Brain microvascular endothelial cell (primary cell): Measurements from ENCODE around the gene SRCIN1.

Experiments
- DNase-seq: peaks from one replicate; pipeline ENCODE4 v3.0.0-alpha.2; 2020
- H3K27ac ChIP-seq: fragments of 250-450 bp; sonication (Bioruptor Pico); 2 replicates; pipeline ENCODE4 v1.5.1; 2020; ENCODE audit warnings: mild to moderate bottlenecking, moderate library complexity
- H3K27me3 ChIP-seq: fragments of 250-450 bp; sonication (Bioruptor Pico); replicated peaks from 2 replicates; pipeline ENCODE4 v1.5.1; 2020; ENCODE audit warnings: mild to moderate bottlenecking
- H3K36me3 ChIP-seq: fragments of 250-450 bp; sonication (Bioruptor Pico); replicated peaks from 2 replicates; pipeline ENCODE4 v1.5.1; 2020; ENCODE audit warnings: mild to moderate bottlenecking
- H3K4me3 ChIP-seq: 2 replicates; pipeline ENCODE4 v1.5.1; 2011; ENCODE audit warnings: low read depth, mild to moderate bottlenecking, control low read depth, low read length, moderate library complexity
- CTCF ChIP-seq: IDR thresholded peaks from 2 replicates; pipeline ENCODE4 v1.5.1; 2011; ENCODE audit warnings: low read depth, mild to moderate bottlenecking, moderate library complexity, low read length, control low read depth, inconsistent platforms; ENCODE audit errors: missing control alignments
- in situ Hi-C: cut with HindIII; loops from 2 replicates; pipeline ENCODE4 v1.10.0; 2017; ENCODE audit warnings: low sequenced_read_pairs, low pct_ligation_motif_present

The SRCIN1 gene

GRCh38 chr17:38601539-38602351 is 4.0 kb downstream of the SRCIN1 start:
- no peak overlapping the region for H3K27ac ChIP-seq
- H3K36me3 ChIP-seq = no peaks in the 10 kb centered on the region
- no peak overlapping the region for H3K4me3 ChIP-seq
- H3K27me3 ChIP-seq = peaks cover 54% of the 10 kb centered on the region
- in situ Hi-C loops = no loop called here
- no peak for DNase-seq
- no peak for TF ChIP-seq CTCF

GRCh38 chr17:38600906-38601305 is 4.8 kb downstream of the SRCIN1 start:
- H3K27ac ChIP-seq = no peak overlapping the region
- no peak for TF ChIP-seq CTCF
- H3K4me3 ChIP-seq = no peak overlapping the region
- DNase-seq = no peak
- peaks cover 55% of the 10 kb centered on the region for H3K27me3 ChIP-seq
- in situ Hi-C loops = no loop called here
- H3K36me3 ChIP-seq = no peaks in the 10 kb centered on the region

GRCh38 chr17:38600416-38600815 is 5.3 kb downstream of the SRCIN1 start:
- no peaks in the 10 kb centered on the region for H3K36me3 ChIP-seq
- peaks cover 60% of the 10 kb centered on the region for H3K27me3 ChIP-seq
- no peak for TF ChIP-seq CTCF
- no peak overlapping the region for H3K27ac ChIP-seq
- DNase-seq = no peak
- H3K4me3 ChIP-seq = no peak overlapping the region
- in situ Hi-C loops = no loop called here

- H3K27me3 ChIP-seq = peaks cover 60% of the 10 kb centered on the region
- no peak for TF ChIP-seq CTCF
- H3K4me3 ChIP-seq = no peak overlapping the region
- in situ Hi-C loops = no loop called here
- no peaks in the 10 kb centered on the region for H3K36me3 ChIP-seq
- DNase-seq = no peak
- H3K27ac ChIP-seq = no peak overlapping the region
Measured at GRCh38 chr17:38599398-38599856, 6.3 kb downstream of the SRCIN1 start.

- Histone ChIP-seq H3K27ac (no peak overlapping the region), H3K36me3 (no peaks in the 10 kb centered on the region), H3K27me3 (peaks cover 58% of the 10 kb centered on the region), H3K4me3 (no peak overlapping the region)
- no peak for DNase-seq
- in situ Hi-C loops = no loop called here
- no peak for TF ChIP-seq CTCF
Measured at GRCh38 chr17:38598995-38599394, 6.8 kb downstream of the SRCIN1 start.
